Left lung (tissue), 10 donors: ENCODE data around the gene CYP4Z1. TPM values are rescaled to one million over a fixed set of nuclear protein-coding genes. Genes with fewer than 3 reads are reported as not detected.
"Not testable (repeated sequence)": the region's sequence is repeated elsewhere in the genome, so short reads cannot be mapped to it uniquely, and the experiment has no call there.

ENCODE experiments used
- ATAC-seq: fragments of 200-7000 bp; cut with Tn5 transposase; one replicate; pipeline ENCODE4 v1.9.1; 2020; ENCODE audit warnings: moderate library complexity
- DNase-seq, 4 donors: peaks; one replicate each; pipeline ENCODE4 v3.0.0-alpha.2; 2013 to 2020
- H3K27ac ChIP-seq, 2 donors: fragments of 200-600 bp; sonication (generic) in 1 of 2; one replicate each; pipeline versions ENCODE4 v1.5.0 to v1.8.0; 2020 to 2021
- H3K27me3 ChIP-seq, 2 donors: fragments of 200-600 bp; sonication (generic) in 1 of 2; one replicate each; pipeline versions ENCODE4 v1.5.0 to v1.8.0; 2020 to 2021
- H3K36me3 ChIP-seq, 2 donors: fragments of 200-600 bp; sonication (generic) in 1 of 2; one replicate each; pipeline versions ENCODE4 v1.5.0 to v1.8.0; 2020 to 2021
- H3K4me1 ChIP-seq, 2 donors: fragments of 200-600 bp; one replicate each; pipeline ENCODE4 v1.8.0; 2021
- H3K4me3 ChIP-seq, 2 donors: fragments of 200-600 bp; sonication (generic) in 1 of 2; one replicate each; pipeline versions ENCODE4 v1.5.0 to v1.8.0; 2020 to 2021; ENCODE audit warnings: mild to moderate bottlenecking in 1 of 2
- H3K9me3 ChIP-seq, 2 donors: fragments of 200-600 bp; sonication (generic) in 1 of 2; one replicate each; pipeline versions ENCODE4 v1.5.0 to v1.8.0; 2020 to 2021
- CTCF ChIP-seq, 2 donors: fragments of 200-600 bp; sonication (generic) in 1 of 2; IDR thresholded peaks; one replicate each; pipeline versions ENCODE4 v1.5.0 to v1.8.0; 2021; ENCODE audit warnings: antibody characterized with exemption in 2 of 2
- intact Hi-C, 2 donors: fragments of 100-400 bp; cut with DNase I; formaldehyde crosslinking; loops; one replicate each; pipeline versions ENCODE4 v1.11.2 to v1.14.2; 2022
- polyA plus RNA-seq, 6 donors: library from polyadenylated mRNA; unstranded; fragments of 120-200 nt; gene quantifications; one replicate each; pipeline ENCODE4 v1.2.1, GENCODE V29; 2013; ENCODE audit not compliant: insufficient read length in 6 of 6
- total RNA-seq, 2 donors: library from RNA; stranded (reverse); fragmentation: NEBNext Ultra II Directional; extraction: Animal tissue kit (Norgen Biotek cat#: 25700); gene quantifications; one replicate each; pipeline ENCODE4 v1.2.1, GENCODE V29; 2021
- donor health status: DM: no; HTN: yes; CAD: no.
- donor health status: DM: no; HTN: no; CAD: no.

Gene CYP4Z1
- total and polyA plus RNA-seq, 8 donors, result 0.10 to 0.64 (median 0.50) TPM

- ATAC-seq (no peak), DNase-seq (no peak)
- no peak for TF ChIP-seq CTCF (IDR thresholded peaks at IDR 0.05)
- H3K36me3 ChIP-seq, result no peaks in the 10 kb centered on the region
- H3K4me3 ChIP-seq, result no peak overlapping the region
- no peaks in the 10 kb centered on the region for H3K4me1 ChIP-seq
- H3K9me3 ChIP-seq, result peaks cover 0 to 18% of the 10 kb centered on the region in 2 donors
- H3K27ac ChIP-seq, result no peak overlapping the region
- intact Hi-C loops, result no loop called here
- peaks cover 0 to 3% of the 10 kb centered on the region in 2 donors for H3K27me3 ChIP-seq
Measured at GRCh38 chr1:47106792-47107191, 39.8 kb downstream of the CYP4Z1 start.

GRCh38 chr1:47107851-47108574, 41.0 kb downstream of the CYP4Z1 start:
- Histone ChIP-seq H3K9me3 (peaks cover 0 to 11% of the 10 kb centered on the region in 2 donors), H3K27ac (peak overlapping the region in 1 of 2 donors; percentile 37)
- H3K4me1 ChIP-seq, H3K36me3 ChIP-seq, H3K27me3 ChIP-seq, DNase-seq, intact Hi-C loops, H3K4me3 ChIP-seq: not testable (repeated sequence)
- peak; percentile 96 for ATAC-seq

- intact Hi-C loops, ATAC-seq, H3K4me1 ChIP-seq: not testable (repeated sequence)
Measured at GRCh38 chr1:47109482-47109881, 42.5 kb downstream of the CYP4Z1 start.

GRCh38 chr1:47113178-47113577, 46.1 kb downstream of the CYP4Z1 start:
- H3K4me1 ChIP-seq, result no peaks in the 10 kb centered on the region
- H3K27ac ChIP-seq, result no peak overlapping the region
- H3K9me3 ChIP-seq, result no peaks in the 10 kb centered on the region
- intact Hi-C loops, result no loop called here
- H3K4me3 ChIP-seq, result no peak overlapping the region
- TF ChIP-seq CTCF (IDR thresholded peaks at IDR 0.05), result no peak
- no peaks in the 10 kb centered on the region for H3K27me3 ChIP-seq
- DNase-seq, result no peak
- ATAC-seq, result no peak
- no peaks in the 10 kb centered on the region for H3K36me3 ChIP-seq

More at GRCh38 chr1:47109482-47109881, 42.5 kb downstream of the CYP4Z1 start:
- not testable (repeated sequence) for H3K4me3 ChIP-seq, H3K9me3 ChIP-seq, H3K27me3 ChIP-seq, DNase-seq, H3K27ac ChIP-seq, H3K36me3 ChIP-seq

GRCh38 chr1:47121039-47121438, 54.0 kb downstream of the CYP4Z1 start:
- intact Hi-C loops, H3K36me3 ChIP-seq, ATAC-seq, H3K4me3 ChIP-seq, H3K4me1 ChIP-seq, DNase-seq, H3K9me3 ChIP-seq, H3K27me3 ChIP-seq, H3K27ac ChIP-seq: not testable (repeated sequence)

- intact Hi-C loops, DNase-seq, H3K27ac ChIP-seq, H3K36me3 ChIP-seq, H3K9me3 ChIP-seq, H3K4me1 ChIP-seq, H3K27me3 ChIP-seq, H3K4me3 ChIP-seq, ATAC-seq: not testable (repeated sequence)
Measured at GRCh38 chr1:47124834-47125233, 57.8 kb downstream of the CYP4Z1 start.

GRCh38 chr1:47126997-47127396, 60.0 kb downstream of the CYP4Z1 start:
- DNase-seq, H3K4me3 ChIP-seq, H3K27ac ChIP-seq, H3K27me3 ChIP-seq, H3K36me3 ChIP-seq, ATAC-seq, H3K4me1 ChIP-seq, H3K9me3 ChIP-seq, intact Hi-C loops: not testable (repeated sequence)

GRCh38 chr1:47128221-47128620, 61.2 kb downstream of the CYP4Z1 start:
- Histone ChIP-seq H3K4me3 (no peak overlapping the region), H3K9me3 (peaks cover 0 to 2% of the 10 kb centered on the region in 2 donors), H3K27me3 (no peaks in the 10 kb centered on the region), H3K4me1 (no peaks in the 10 kb centered on the region), H3K27ac (no peak overlapping the region), H3K36me3 (no peaks in the 10 kb centered on the region)
- ATAC-seq, result no peak
- DNase-seq, result no peak
- no peak for TF ChIP-seq CTCF (IDR thresholded peaks at IDR 0.05)
- intact Hi-C loops, result no loop called here

GRCh38 chr1:47128854-47129253, 61.8 kb downstream of the CYP4Z1 start:
- H3K36me3 ChIP-seq, intact Hi-C loops, H3K4me3 ChIP-seq, H3K9me3 ChIP-seq, H3K27me3 ChIP-seq, H3K4me1 ChIP-seq: not testable (repeated sequence)
- DNase-seq, result peak in 1 of 4 donors; percentile 5
- H3K27ac ChIP-seq, result peak overlapping the region; percentile 59 to 65
- ATAC-seq, result peak; percentile 92

- H3K4me3 ChIP-seq, H3K4me1 ChIP-seq, H3K36me3 ChIP-seq, H3K27me3 ChIP-seq, H3K9me3 ChIP-seq, intact Hi-C loops: not testable (repeated sequence)
- peak overlapping the region; percentile 59 to 65 for H3K27ac ChIP-seq
- ATAC-seq, result peak; percentile 96
- DNase-seq, result peak in 3 of 4 donors; percentile 3 to 61 (median 60)
Measured at GRCh38 chr1:47129489-47130230, 62.6 kb downstream of the CYP4Z1 start.
